Uterine smooth muscle cell (primary cell): Measurements from ENCODE around the gene KCNK7. TPM values are rescaled to one million over a fixed set of nuclear protein-coding genes. Genes with fewer than 3 reads are reported as not detected.

Experiments
- total RNA-seq: library from RNA; depleted of rRNA; stranded (reverse); fragments of >200 nt; gene quantifications from 2 replicates; pipeline ENCODE4 v1.2.3, GENCODE V29; 2014

The KCNK7 gene
- total RNA-seq: 0.11 TPM in 1 of 2 replicates, not detected in the other

GRCh38 chr11:65595543-65596281, at the start of gene KCNK7:
KCNK7 (minus strand) TSS chr11:65595800; CDS start chr11:65595772, 28 bp downstream.

GRCh38 chr11:65637794-65638419, 42.3 kb upstream of the KCNK7 start, which contains the start of gene SIPA1:
SIPA1 (plus strand) TSS chr11:65638101; CDS start chr11:65640922, 2,821 bp downstream.

GRCh38 chr11:65615229-65615949, 19.8 kb upstream of the KCNK7 start, which contains the start of gene PCNX3:
PCNX3 (plus strand) TSS chr11:65615776; CDS start chr11:65616312, 536 bp downstream.

GRCh38 chr11:65575568-65576231, 19.9 kb downstream of the KCNK7 start, which contains the start of gene EHBP1L1:
EHBP1L1 (plus strand) TSS chr11:65576053; CDS start chr11:65576303, 250 bp downstream.

GRCh38 chr11:65572356-65573051, 23.1 kb downstream of the KCNK7 start, which contains the start of gene FAM89B:
FAM89B (plus strand) TSS chr11:65572538; CDS start chr11:65572670, 132 bp downstream.

GRCh38 chr11:65569973-65570918, 25.4 kb downstream of the KCNK7 start, which contains the start of gene ZNRD2:
ZNRD2 (plus strand) TSS chr11:65570477; CDS start chr11:65570492, 15 bp downstream.

GRCh38 chr11:65558002-65558929, 37.3 kb downstream of the KCNK7 start, which contains the start of gene LTBP3:
LTBP3 (minus strand) TSS chr11:65558359; CDS start chr11:65557959, 400 bp downstream.

Other genes starting within 250 kb of the KCNK7 start
- 0.11 and 0.37 TPM in 2 replicates for gene TIGD3, start 241.0 kb downstream of the KCNK7 start, total RNA-seq
- 0.75 and 1.3 TPM in 2 replicates for gene SLC25A45, start 213.2 kb downstream of the KCNK7 start, total RNA-seq
- 37.1 and 61.4 TPM in 2 replicates for gene FRMD8, start 209.2 kb downstream of the KCNK7 start, total RNA-seq
- gene NEAT1, start 173.0 kb downstream of the KCNK7 start, total RNA-seq: 158 and 162 TPM in 2 replicates
- gene MALAT1, start 96.8 kb downstream of the KCNK7 start, total RNA-seq: 13,505 and 18,804 TPM in 2 replicates
- gene SCYL1, start 70.7 kb downstream of the KCNK7 start, total RNA-seq: 78.7 and 105 TPM in 2 replicates
- gene LTBP3, start 37.4 kb downstream of the KCNK7 start, total RNA-seq: 34.2 and 59.6 TPM in 2 replicates
- 35.2 and 53.6 TPM in 2 replicates for gene ZNRD2, start 25.3 kb downstream of the KCNK7 start, total RNA-seq
- gene FAM89B, start 23.3 kb downstream of the KCNK7 start, total RNA-seq: 13.1 and 16.9 TPM in 2 replicates
- gene EHBP1L1, start 19.7 kb downstream of the KCNK7 start, total RNA-seq: 68.8 and 73.9 TPM in 2 replicates
- 23.5 and 29.0 TPM in 2 replicates for gene MAP3K11, start 18.4 kb upstream of the KCNK7 start, total RNA-seq
- gene PCNX3, start 20.0 kb upstream of the KCNK7 start, total RNA-seq: 16.3 and 19.0 TPM in 2 replicates
- gene SIPA1, start 42.3 kb upstream of the KCNK7 start, total RNA-seq: 20.6 and 30.1 TPM in 2 replicates
- 16.0 and 17.9 TPM in 2 replicates for gene RELA, start 67.1 kb upstream of the KCNK7 start, total RNA-seq
- 44.0 and 51.5 TPM in 2 replicates for gene KAT5, start 116.5 kb upstream of the KCNK7 start, total RNA-seq
- gene RNASEH2C, start 125.0 kb upstream of the KCNK7 start, total RNA-seq: 55.6 and 59.7 TPM in 2 replicates
- 6.5 and 8.0 TPM in 2 replicates for gene AP5B1, start 185.2 kb upstream of the KCNK7 start, total RNA-seq
- gene OVOL1, start 191.3 kb upstream of the KCNK7 start, total RNA-seq: not detected in 2 replicates
- gene SNX32, start 238.2 kb upstream of the KCNK7 start, total RNA-seq: 0.44 and 0.75 TPM in 2 replicates